ENCODE results near the gene USP6NL.

DNA sequence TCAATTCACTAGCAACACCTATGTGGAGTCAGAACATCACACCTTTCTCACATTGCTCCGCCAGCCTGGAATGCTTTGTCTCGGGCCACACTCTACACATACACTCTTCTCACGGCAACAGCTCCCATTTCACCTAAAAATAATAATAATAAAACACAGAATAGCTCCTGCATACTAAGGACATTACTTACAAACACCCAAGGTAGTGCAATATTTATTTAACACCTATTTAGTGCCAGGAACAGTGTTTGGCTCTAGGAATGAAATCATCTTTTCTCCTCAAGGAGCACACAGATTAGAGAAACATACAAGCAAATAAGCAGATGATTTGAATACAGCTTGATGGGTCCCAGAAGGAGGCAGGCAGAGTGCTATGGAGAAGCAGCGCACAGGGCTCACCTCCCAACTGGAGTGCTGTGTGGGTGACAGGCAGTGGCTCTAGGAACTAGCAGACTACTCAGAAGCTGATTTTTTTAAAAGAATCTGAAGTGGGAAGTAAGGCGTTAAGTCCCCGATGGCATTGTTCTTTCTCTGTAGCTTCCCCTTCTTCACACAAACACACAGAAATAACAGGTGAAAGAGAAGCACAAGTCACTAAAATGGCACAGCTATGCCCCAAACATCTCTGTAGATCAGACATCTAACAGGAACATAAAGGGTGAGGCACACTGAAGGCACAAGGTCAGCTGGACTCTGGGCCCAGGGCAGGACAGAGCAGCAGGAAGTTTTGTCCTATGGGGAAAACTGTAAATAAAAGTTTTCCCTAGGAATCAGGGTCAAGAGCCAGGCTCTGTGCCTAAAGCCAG lies 16.7 kb downstream of the USP6NL start:
- TF ChIP-seq CTCF (IDR thresholded peaks at IDR 0.05): no peak
- no peak for TF ChIP-seq POLR2A (IDR thresholded peaks at IDR 0.05)

Measured in lower leg skin (tissue), 3 donors.